ENCODE measurements around the gene RERE. TPM values are rescaled to one million over a fixed set of nuclear protein-coding genes. Genes with fewer than 3 reads are reported as not detected.

RERE gene
- total and polyA plus RNA-seq, 2 donors (not counting 3 experiments of a cell fraction or from before 2014, with no cell fraction given) = 14.1 to 113 TPM

DNA sequence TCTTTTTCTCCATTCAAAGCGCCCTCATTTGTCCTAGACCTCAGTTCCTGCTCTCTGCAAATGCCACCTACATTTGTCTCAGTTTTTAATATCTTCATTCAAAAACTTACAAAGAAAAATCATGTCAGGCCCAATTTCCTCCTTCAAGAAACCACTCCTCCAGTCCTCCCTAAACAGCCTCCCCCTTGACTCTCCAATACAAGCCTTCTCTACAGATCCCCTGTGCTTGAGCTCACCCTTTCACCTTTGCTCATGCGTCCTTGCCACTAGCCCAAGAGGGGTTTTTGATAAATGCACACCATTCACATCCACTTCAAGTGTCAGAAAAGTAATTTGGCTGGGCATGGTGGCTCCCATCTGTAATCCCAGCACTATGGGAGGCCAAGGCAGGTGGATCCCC, 140.6 kb downstream of the RERE start:
- no peak overlapping the region for H2AFZ ChIP-seq (ENCODE audit: low read depth, low read length)
- H3K4me3 ChIP-seq (replicated peaks in 1 of 3; ENCODE audit: insufficient read depth in 1 of 3, low read depth in 1 of 3, low read length in 3 of 3) = no peak overlapping the region
- ChIA-PET CTCF (interaction anchor here (1.3 kb wide), 1 partner anchor 116 kb away, joined by 3 read pairs; no protein-coding TSS in a partner anchor), POLR2A (no interaction called here)
- BruUV-seq (replicated peaks) = no TSS peak
- no peak overlapping the region for H3K4me2 ChIP-seq (ENCODE audit: insufficient read depth, low read length)
- TF ChIP-seq EZH2 (IDR thresholded peaks at IDR 0.05; ENCODE audit: borderline replicate concordance, low read depth, low read length, severe bottlenecking) (no peak), POLR2A (IDR thresholded peaks at IDR 0.05; ENCODE audit: low read depth, low read length) (no peak), POLR2AphosphoS5 (IDR thresholded peaks at IDR 0.05; ENCODE audit: insufficient read depth, low read depth, low read length) (no peak), FOS (IDR thresholded peaks at IDR 0.05; ENCODE audit: borderline replicate concordance, insufficient read depth, low read length) (no peak)
- H3K9me1 ChIP-seq (replicated peaks; ENCODE audit: control insufficient read depth, extremely low read depth, insufficient read depth, low read length) = peaks cover 2% of the 10 kb centered on the region
- no peaks in the 10 kb centered on the region for H3K27me3 ChIP-seq (ENCODE audit: control insufficient read depth in 2 of 2, insufficient read depth in 2 of 2, low read length in 2 of 2)
- H3K9me3 ChIP-seq (replicated peaks; ENCODE audit: control insufficient read depth, insufficient read depth, low read length) = no peaks in the 10 kb centered on the region
- peaks cover 2% of the 10 kb centered on the region for H4K20me1 ChIP-seq (replicated peaks; ENCODE audit: control insufficient read depth, extremely low read depth, insufficient read depth, low read length)
- DNase-seq (ENCODE audit: low read depth, low spot score) = no peak
- H3K4me1 ChIP-seq (ENCODE audit: control insufficient read depth, extremely low read depth, insufficient read depth, low read length) = peaks cover 14% of the 10 kb centered on the region
- FAIRE-seq = no peak
- peaks cover 78% of the 10 kb centered on the region for H3K79me2 ChIP-seq (ENCODE audit: control insufficient read depth, insufficient read depth, low read length)
- no peaks in the 10 kb centered on the region for H3K36me3 ChIP-seq (ENCODE audit: control insufficient read depth in 2 of 2, extremely low read depth in 1 of 2, insufficient read depth in 2 of 2, low read length in 2 of 2)
- intact Hi-C loops (cut with micrococcal nuclease) (no loop called here), dilution Hi-C loops (cut with MboI; ENCODE audit: extremely low pct_ligation_motif_present, low sequenced_read_pairs) (no loop called here)
- H3K9ac ChIP-seq (replicated peaks; ENCODE audit: extremely low read depth, insufficient read depth, low read length) = no peak overlapping the region
- H3K27ac ChIP-seq (ENCODE audit: insufficient read depth, low read depth, low read length) = no peak overlapping the region

DNA sequence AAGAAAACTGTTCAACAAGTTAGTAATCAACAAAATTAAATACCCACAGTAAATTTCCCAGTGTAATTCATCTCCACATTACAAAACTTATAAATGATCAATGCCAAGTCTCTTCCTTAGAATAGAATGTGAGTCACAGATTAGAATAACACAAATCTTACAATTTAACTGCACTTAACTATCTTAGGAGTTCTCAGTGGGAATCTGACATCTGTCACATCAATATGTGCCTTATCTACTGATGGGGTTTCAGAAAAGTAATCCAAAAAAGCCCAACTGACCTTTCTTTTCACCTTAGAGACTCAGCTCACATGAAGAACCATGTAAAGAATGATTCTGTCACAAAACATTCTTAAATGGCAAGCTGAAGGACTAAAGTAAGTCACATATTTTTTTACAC, 141.4 kb downstream of the RERE start:
- Histone ChIP-seq H3K79me2 (ENCODE audit: control insufficient read depth, insufficient read depth, low read length) (peaks cover 75% of the 10 kb centered on the region), H3K4me2 (ENCODE audit: insufficient read depth, low read length) (no peak overlapping the region), H3K4me1 (ENCODE audit: control insufficient read depth, extremely low read depth, insufficient read depth, low read length) (peaks cover 16% of the 10 kb centered on the region), H3K36me3 (ENCODE audit: control insufficient read depth in 2 of 2, extremely low read depth in 1 of 2, insufficient read depth in 2 of 2, low read length in 2 of 2) (no peaks in the 10 kb centered on the region), H3K4me3 (replicated peaks in 1 of 3; ENCODE audit: insufficient read depth in 1 of 3, low read depth in 1 of 3, low read length in 3 of 3) (no peak overlapping the region), H3K9ac (replicated peaks; ENCODE audit: extremely low read depth, insufficient read depth, low read length) (no peak overlapping the region), H3K9me1 (replicated peaks; ENCODE audit: control insufficient read depth, extremely low read depth, insufficient read depth, low read length) (peaks cover 2% of the 10 kb centered on the region), H3K9me3 (replicated peaks; ENCODE audit: control insufficient read depth, insufficient read depth, low read length) (no peaks in the 10 kb centered on the region), H3K27me3 (ENCODE audit: control insufficient read depth in 2 of 2, insufficient read depth in 2 of 2, low read length in 2 of 2) (no peaks in the 10 kb centered on the region), H3K27ac (ENCODE audit: insufficient read depth, low read depth, low read length) (no peak overlapping the region), H4K20me1 (replicated peaks; ENCODE audit: control insufficient read depth, extremely low read depth, insufficient read depth, low read length) (no peaks in the 10 kb centered on the region), H2AFZ (ENCODE audit: low read depth, low read length) (no peak overlapping the region)
- BruUV-seq (replicated peaks) = no TSS peak
- DNase-seq (ENCODE audit: low read depth, low spot score) (no peak), FAIRE-seq (no peak)
- dilution Hi-C loops (cut with MboI; ENCODE audit: extremely low pct_ligation_motif_present, low sequenced_read_pairs) = no loop called here
- intact Hi-C loops (cut with micrococcal nuclease) = no loop called here
- ChIA-PET POLR2A (no interaction called here), CTCF (interaction anchor here (1.3 to 1.5 kb wide), 2 partner anchors 104 to 115 kb away, joined by 3 read pairs; no protein-coding TSS in a partner anchor)
- no peak for TF ChIP-seq FOS (IDR thresholded peaks at IDR 0.05; ENCODE audit: borderline replicate concordance, insufficient read depth, low read length)
